HG03064 (cell line): ENCODE measurements around the gene IL2RA.
"Not testable (repeated sequence)": the region's sequence is repeated elsewhere in the genome, so short reads cannot be mapped to it uniquely, and the experiment has no call there.

Source experiments
- ATAC-seq: cut with Tn5 transposase; IDR thresholded peaks from one replicate; pipeline ENCODE4 v1.9.1; 2021; ENCODE audit warnings: low read depth; ENCODE audit not compliant: unreplicated experiment

Gene IL2RA

DNA sequence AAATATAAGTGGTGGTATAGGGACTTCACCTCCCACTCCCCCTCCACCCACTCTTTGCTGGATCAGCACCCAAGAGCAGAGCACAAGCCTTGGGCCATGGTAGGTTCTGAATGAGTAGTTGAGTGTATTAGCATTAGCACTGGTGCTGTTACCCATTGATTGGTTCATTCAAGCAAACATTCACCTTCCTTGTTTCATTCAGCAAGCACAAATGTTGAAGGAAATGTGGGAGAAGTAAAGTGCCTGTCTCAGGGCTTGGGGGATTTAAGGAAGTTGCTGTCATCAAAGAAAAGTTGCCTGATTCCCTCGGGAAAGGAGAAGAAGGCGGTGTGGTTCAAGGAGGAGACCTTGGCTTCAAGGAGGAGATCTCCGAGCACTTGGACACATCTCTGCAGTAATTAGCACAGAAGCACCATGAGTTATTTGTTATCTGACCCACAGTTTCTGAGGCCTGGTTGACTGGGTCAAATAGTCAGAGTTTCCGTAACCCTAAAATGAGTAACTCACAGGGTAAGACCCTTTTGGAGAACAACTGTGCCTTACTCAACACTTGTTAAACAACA lies 17.3 kb downstream of the IL2RA start:
- ATAC-seq = no peak

- ATAC-seq = no peak
These were observed 18.1 kb downstream of the IL2RA start for GRCh38 chr10:6044060-6044459.

- ATAC-seq = not testable (repeated sequence)
These were observed 18.8 kb downstream of the IL2RA start for GRCh38 chr10:6043377-6043776.

GRCh38 chr10:6040205-6040604 lies 22.0 kb downstream of the IL2RA start:
- ATAC-seq = no peak

DNA sequence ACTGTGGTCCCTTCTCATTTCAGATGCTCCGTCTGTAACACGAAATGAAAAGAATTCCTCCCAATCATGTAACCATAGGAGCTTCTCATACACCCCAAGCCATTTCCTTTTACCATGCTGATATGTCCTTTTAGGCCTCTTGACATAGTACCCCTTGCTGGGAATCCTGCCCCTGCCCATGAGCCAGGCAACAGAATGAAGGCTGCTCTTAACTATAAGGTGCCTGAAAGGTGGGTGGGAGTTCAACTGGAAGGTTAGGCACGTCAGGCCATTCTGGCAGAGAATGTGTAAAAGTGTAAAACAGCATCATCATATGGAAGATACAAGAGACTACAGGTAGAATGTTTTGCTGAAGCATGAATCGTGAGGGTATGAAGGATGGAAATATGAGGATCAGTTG lies 22.5 kb downstream of the IL2RA start:
- ATAC-seq = no peak

GRCh38 chr10:6038071-6038631 lies 24.0 kb downstream of the IL2RA start:
- ATAC-seq = no peak

DNA sequence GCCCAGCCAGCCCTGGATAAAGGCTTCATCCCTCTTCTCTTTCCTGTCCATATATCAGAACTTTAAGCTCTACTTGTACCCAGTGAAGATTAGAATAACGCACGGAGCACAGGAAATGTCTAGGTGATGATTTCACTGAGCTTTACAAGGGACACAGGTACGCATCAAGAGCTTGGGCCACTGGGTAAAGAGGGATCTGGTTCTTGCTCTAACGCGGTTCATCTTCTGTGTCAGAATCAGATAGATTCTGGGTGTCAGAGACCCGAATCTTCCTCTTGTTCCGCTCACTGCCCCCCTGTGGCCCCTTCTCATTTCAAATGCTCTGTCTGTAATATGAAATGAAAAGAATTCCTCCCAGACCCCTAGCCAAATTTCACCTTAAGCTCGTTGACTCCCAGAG lies 24.7 kb downstream of the IL2RA start:
- ATAC-seq = no peak

- ATAC-seq = no peak
These were observed 25.3 kb downstream of the IL2RA start for GRCh38 chr10:6036861-6037321.

DNA sequence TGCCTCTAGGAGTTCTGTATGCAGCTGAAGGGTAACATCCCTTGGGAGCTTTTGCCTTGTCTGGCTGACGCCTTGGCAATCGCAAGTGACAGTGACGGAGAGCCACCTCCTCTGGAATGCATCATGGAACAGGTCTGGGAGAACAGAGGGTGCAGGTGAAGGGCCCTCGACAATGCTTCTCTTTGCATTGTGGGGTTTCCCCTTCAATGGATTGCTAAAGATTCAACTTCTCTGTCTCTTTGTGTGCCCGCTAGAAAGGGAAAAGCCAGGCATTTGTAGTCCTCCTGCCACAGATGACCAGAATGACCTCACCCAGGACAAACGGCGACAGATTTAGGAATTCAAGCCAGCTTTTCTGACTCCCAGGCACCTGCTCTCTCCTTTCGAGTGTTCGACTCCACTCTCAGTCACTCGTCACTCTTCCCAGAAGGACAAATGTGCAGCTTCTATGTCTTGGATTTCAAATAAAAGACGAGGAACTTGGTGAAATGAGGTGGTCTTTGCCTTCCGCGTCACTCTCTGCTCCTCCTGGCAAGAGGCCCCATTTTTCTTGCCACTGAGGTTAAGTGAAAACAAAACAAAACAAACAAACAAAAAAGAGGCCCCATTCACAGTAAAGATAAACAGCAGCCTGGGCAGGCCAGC lies 26.1 kb downstream of the IL2RA start:
- no peak for ATAC-seq

GRCh38 chr10:6035101-6035834 lies 26.9 kb downstream of the IL2RA start:
- ATAC-seq = no peak

DNA sequence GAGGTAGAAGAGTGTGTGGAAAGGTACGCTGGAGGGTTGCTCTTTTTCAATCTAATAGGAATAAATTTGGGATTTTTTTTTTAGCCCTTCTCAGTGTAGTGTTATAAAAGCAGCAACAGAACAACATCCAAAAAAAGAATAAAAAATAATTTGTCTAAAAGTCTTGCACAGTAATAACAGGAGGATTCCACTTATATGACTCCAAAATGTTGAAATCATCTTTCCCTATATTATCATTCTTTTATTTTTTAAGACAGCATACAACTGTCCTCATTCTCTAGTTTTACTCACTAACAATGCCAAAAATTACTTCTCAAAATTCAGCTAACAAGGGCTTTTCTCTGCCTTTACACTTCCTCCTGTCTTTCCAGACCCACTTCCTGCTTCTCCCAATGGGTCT lies 27.8 kb downstream of the IL2RA start:
- no peak for ATAC-seq

DNA sequence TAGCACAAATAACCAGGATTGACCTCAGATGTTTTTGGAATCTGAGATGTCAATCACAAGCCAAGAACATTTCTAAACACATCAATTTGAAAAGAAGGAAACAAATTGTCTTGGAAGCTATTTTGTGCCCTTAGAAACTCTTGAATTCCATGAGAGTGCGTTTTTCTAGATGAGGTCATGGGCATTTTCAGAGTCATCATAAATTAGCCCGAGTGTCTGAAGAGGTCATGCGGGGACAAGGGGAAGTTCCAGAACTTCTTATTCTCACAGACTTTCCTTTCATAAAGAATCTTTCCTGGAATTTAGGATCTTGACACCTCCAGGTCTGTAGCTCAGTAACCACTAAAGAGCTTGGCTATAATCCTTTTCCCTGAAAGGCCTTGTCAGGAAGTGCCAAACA lies 28.2 kb downstream of the IL2RA start:
- no peak for ATAC-seq

- ATAC-seq = no peak
These were observed 31.2 kb downstream of the IL2RA start for GRCh38 chr10:6030940-6031339.

- ATAC-seq = no peak
These were observed 31.9 kb downstream of the IL2RA start for GRCh38 chr10:6030217-6030616.

- no peak for ATAC-seq
These were observed 34.2 kb downstream of the IL2RA start for GRCh38 chr10:6027929-6028328.

- ATAC-seq = no peak
These were observed 36.4 kb downstream of the IL2RA start for GRCh38 chr10:6025683-6026255.

- ATAC-seq = no peak
These were observed 37.9 kb downstream of the IL2RA start for GRCh38 chr10:6024334-6024682.

- no peak for ATAC-seq
These were observed 38.4 kb downstream of the IL2RA start for GRCh38 chr10:6023661-6024333.

GRCh38 chr10:6022660-6023059 lies 39.5 kb downstream of the IL2RA start:
- no peak for ATAC-seq

DNA sequence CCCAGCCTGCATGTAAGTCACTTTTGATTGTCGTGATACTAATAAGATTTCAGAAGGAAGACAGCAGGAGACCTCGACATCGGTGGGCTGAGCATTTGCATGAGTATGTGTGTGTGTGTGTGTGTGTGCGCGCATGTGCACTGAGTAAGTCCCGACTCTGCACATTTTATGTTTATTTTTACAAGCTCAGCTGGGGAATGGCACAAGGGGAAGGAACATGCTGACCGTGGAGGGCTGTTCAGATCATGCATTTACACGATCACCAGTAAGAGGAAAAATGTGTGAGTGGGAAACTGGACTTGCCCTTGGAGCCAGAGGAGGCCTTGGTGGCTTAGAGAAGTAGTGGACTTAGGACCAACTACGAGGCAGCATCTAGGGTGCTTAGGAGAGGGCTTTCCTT lies 41.3 kb downstream of the IL2RA start:
- ATAC-seq = no peak

DNA sequence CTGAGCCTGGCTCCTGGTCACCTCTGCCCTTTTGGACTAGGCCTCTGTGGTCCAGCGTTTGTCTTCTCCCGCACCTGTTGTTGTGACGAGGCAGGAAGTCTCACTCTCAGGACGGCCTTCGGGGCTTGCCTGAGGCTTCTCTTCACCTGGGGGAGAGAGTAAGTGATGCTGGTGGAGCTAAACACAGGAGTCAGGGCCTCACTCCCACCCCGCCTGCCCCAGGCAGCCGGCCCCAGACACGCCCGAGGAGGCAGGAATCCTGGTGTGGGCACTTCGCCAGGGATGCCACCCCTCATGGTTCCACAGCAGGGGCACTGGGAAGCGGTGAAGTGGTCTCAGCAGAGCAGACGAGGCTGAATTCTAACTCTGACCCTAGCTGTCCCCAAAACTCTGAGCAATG lies 42.4 kb downstream of the IL2RA start:
- no peak for ATAC-seq
